Effector memory CD8-positive, alpha-beta T cell (primary cell): ENCODE results near the gene GPX2.

Experiments
- ATAC-seq: fragments of 150-1000 bp; cut with Tn5 transposase; replicated peaks from 2 replicates; pipeline ENCODE4 v1.10.0; 2021; ENCODE audit warnings: mild to moderate bottlenecking, moderate library complexity
- DNase-seq, 3 experiments: peaks; one replicate each; pipeline ENCODE4 v3.0.0; 2021
- H3K27ac Mint-ChIP-seq, 2 donors: one replicate each; pipeline ENCODE4 v1.8.0; 2022; ENCODE audit warnings: mild to moderate bottlenecking in 2 of 2, mixed read lengths in 2 of 2, moderate library complexity in 2 of 2
- H3K27me3 Mint-ChIP-seq, 2 donors: one replicate each; pipeline ENCODE4 v1.8.0; 2022; ENCODE audit warnings: mixed read lengths in 2 of 2
- H3K36me3 Mint-ChIP-seq: one replicate; pipeline ENCODE4 v1.8.0; 2022; ENCODE audit warnings: mild to moderate bottlenecking, moderate library complexity, mixed read lengths; ENCODE audit not compliant: insufficient read depth
- H3K4me1 Mint-ChIP-seq, 2 donors: one replicate each; pipeline ENCODE4 v1.8.0; 2022; ENCODE audit warnings: low read depth in 2 of 2, mixed read lengths in 2 of 2
- H3K4me3 Mint-ChIP-seq, 2 donors: one replicate each; pipeline ENCODE4 v1.8.0; 2022; ENCODE audit warnings: mild to moderate bottlenecking in 2 of 2, mixed read lengths in 2 of 2, moderate library complexity in 2 of 2
- H3K9me3 Mint-ChIP-seq, 2 donors: one replicate each; pipeline ENCODE4 v1.8.0; 2022; ENCODE audit warnings: mixed read lengths in 2 of 2

The GPX2 gene

GRCh38 chr14:64906022-64906421 is 36.5 kb downstream of the GPX2 start:
- H3K27me3 Mint-ChIP-seq: peaks cover 35 to 38% of the 10 kb centered on the region in 2 donors
- H3K9me3 Mint-ChIP-seq: no peaks in the 10 kb centered on the region
- DNase-seq (no peak), ATAC-seq (no peak)
- no peaks in the 10 kb centered on the region for H3K4me1 Mint-ChIP-seq
- H3K4me3 Mint-ChIP-seq: no peak overlapping the region
- no peak overlapping the region for H3K27ac Mint-ChIP-seq
- peaks cover 3% of the 10 kb centered on the region for H3K36me3 Mint-ChIP-seq

- DNase-seq (no peak), ATAC-seq (no peak)
- H3K36me3 Mint-ChIP-seq: no peaks in the 10 kb centered on the region
Measured at GRCh38 chr14:64899958-64900357, 42.6 kb downstream of the GPX2 start.

GRCh38 chr14:64891839-64892375 is 50.6 kb downstream of the GPX2 start:
- Mint-ChIP-seq H3K4me1 (no peaks in the 10 kb centered on the region), H3K36me3 (no peaks in the 10 kb centered on the region), H3K9me3 (no peaks in the 10 kb centered on the region), H3K27me3 (peaks cover 11 to 29% of the 10 kb centered on the region in 2 donors), H3K27ac (no peak overlapping the region), H3K4me3 (no peak overlapping the region)
- DNase-seq (peak; percentile 23 to 39 (median 34)), ATAC-seq (peak; percentile 93)

More at GRCh38 chr14:64899958-64900357, 42.6 kb downstream of the GPX2 start:
- H3K4me3 Mint-ChIP-seq: no peak overlapping the region
- H3K4me1 Mint-ChIP-seq: no peaks in the 10 kb centered on the region
- no peak overlapping the region for H3K27ac Mint-ChIP-seq
- H3K9me3 Mint-ChIP-seq: no peaks in the 10 kb centered on the region
- peaks cover 9 to 16% of the 10 kb centered on the region in 2 donors for H3K27me3 Mint-ChIP-seq

GRCh38 chr14:64891173-64891838 is 51.2 kb downstream of the GPX2 start:
- Mint-ChIP-seq H3K27ac (no peak overlapping the region), H3K4me1 (no peaks in the 10 kb centered on the region), H3K36me3 (no peaks in the 10 kb centered on the region), H3K9me3 (no peaks in the 10 kb centered on the region), H3K27me3 (peaks cover 16 to 31% of the 10 kb centered on the region in 2 donors), H3K4me3 (no peak overlapping the region)
- DNase-seq (no peak), ATAC-seq (no peak)

- no peaks in the 10 kb centered on the region for H3K4me1 Mint-ChIP-seq
- H3K27ac Mint-ChIP-seq: no peak overlapping the region
- ATAC-seq (no peak), DNase-seq (no peak)
- H3K4me3 Mint-ChIP-seq: no peak overlapping the region
- no peaks in the 10 kb centered on the region for H3K36me3 Mint-ChIP-seq
- no peaks in the 10 kb centered on the region for H3K9me3 Mint-ChIP-seq
- H3K27me3 Mint-ChIP-seq: peaks cover 27 to 45% of the 10 kb centered on the region in 2 donors
Measured at GRCh38 chr14:64889352-64889751, 53.2 kb downstream of the GPX2 start.
